Measurements from ENCODE around the gene YBX1. TPM values are rescaled to one million over a fixed set of nuclear protein-coding genes. Genes with fewer than 3 reads are reported as not detected.

The YBX1 gene
- total RNA-seq, 1 experiment from 2014 or later = 1,259 TPM

GRCh38 chr1:42734201-42735035 is 52.2 kb downstream of the YBX1 start:
- TF ChIP-seq CTCF (conservative IDR thresholded peaks at IDR 0.05; ENCODE audit: low read depth, low read length) (no peak), EZH2 (IDR thresholded peaks at IDR 0.05; ENCODE audit: low read length, unreplicated experiment) (no peak), EZH2phosphoT487 (IDR thresholded peaks at IDR 0.05; ENCODE audit: borderline replicate concordance, low read length) (no peak)
- Histone ChIP-seq H2AFZ (ENCODE audit: low read length) (no peak overlapping the region), H3K9me2 (replicated peaks; ENCODE audit: low read length) (no peaks in the 10 kb centered on the region), H3F3A (ENCODE audit: low read length, unreplicated experiment) (no peaks in the 10 kb centered on the region), H3K4me3 (ENCODE audit: low read length) (no peak overlapping the region), H3K27ac (ENCODE audit: low read length) (no peak overlapping the region), H3K79me2 (ENCODE audit: low read length) (no peaks in the 10 kb centered on the region), H3K4me1 (ENCODE audit: insufficient read depth, low read length) (no peaks in the 10 kb centered on the region), H3K27me3 (ENCODE audit: low read length) (no peaks in the 10 kb centered on the region), H4K20me1 (ENCODE audit: low read length) (no peaks in the 10 kb centered on the region), H3K36me3 (ENCODE audit: low read depth, low read length) (no peaks in the 10 kb centered on the region), H3K9me3 (ENCODE audit: low read length) (no peaks in the 10 kb centered on the region), H3K4me2 (ENCODE audit: low read length) (no peak overlapping the region), H3K9ac (ENCODE audit: low read length) (no peak overlapping the region)
- no peak for DNase-seq
- intact Hi-C loops (cut with micrococcal nuclease) = no loop called here
- CTCF ChIA-PET = no interaction called here
- BruUV-seq (replicated peaks) = no TSS peak
- POLR2A ChIA-PET (ENCODE audit: unreplicated experiment) = interaction anchor here (0.6 kb wide), 1 partner anchor 52 kb away, joined by 4 read pairs; no protein-coding TSS in a partner anchor
- ATAC-seq = no peak

DNA sequence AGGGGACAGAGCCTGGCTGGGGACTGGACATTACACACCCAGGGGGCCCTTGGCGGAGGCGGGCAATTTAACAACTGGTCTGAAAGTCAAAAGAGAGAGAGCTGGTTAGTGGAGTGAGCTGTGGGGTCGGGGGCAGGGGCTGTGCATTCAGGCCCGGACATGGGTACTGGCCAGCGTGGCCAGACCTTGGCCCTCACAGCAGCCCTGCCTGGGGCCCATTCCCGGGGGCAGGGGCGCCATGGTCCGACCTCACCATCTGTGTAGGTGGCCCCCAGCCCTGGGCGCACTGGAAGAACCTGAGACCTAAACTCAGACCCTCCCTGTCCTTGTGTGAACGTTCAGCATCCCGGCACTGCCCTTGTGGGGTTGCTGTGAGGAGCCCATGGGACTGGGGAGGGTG is 52.8 kb downstream of the YBX1 start:
- Histone ChIP-seq H3K9me3 (ENCODE audit: low read length) (no peaks in the 10 kb centered on the region), H3K27me3 (ENCODE audit: low read length) (no peaks in the 10 kb centered on the region), H3K9me2 (replicated peaks; ENCODE audit: low read length) (no peaks in the 10 kb centered on the region), H3K27ac (ENCODE audit: low read length) (no peak overlapping the region), H3K79me2 (ENCODE audit: low read length) (no peaks in the 10 kb centered on the region), H3F3A (ENCODE audit: low read length, unreplicated experiment) (no peaks in the 10 kb centered on the region), H3K4me3 (ENCODE audit: low read length) (no peak overlapping the region), H2AFZ (ENCODE audit: low read length) (no peak overlapping the region), H4K20me1 (ENCODE audit: low read length) (no peaks in the 10 kb centered on the region), H3K4me2 (ENCODE audit: low read length) (no peak overlapping the region), H3K9ac (ENCODE audit: low read length) (no peak overlapping the region), H3K4me1 (ENCODE audit: insufficient read depth, low read length) (no peaks in the 10 kb centered on the region), H3K36me3 (ENCODE audit: low read depth, low read length) (no peaks in the 10 kb centered on the region)
- no peak for DNase-seq
- intact Hi-C loops (cut with micrococcal nuclease) = no loop called here
- ChIA-PET CTCF (no interaction called here), POLR2A (ENCODE audit: unreplicated experiment) (no interaction called here)
- ATAC-seq = no peak
- no TSS peak for BruUV-seq (replicated peaks)
- no peak for TF ChIP-seq EZH2phosphoT487 (IDR thresholded peaks at IDR 0.05; ENCODE audit: borderline replicate concordance, low read length)
- no peak for TF ChIP-seq EZH2 (IDR thresholded peaks at IDR 0.05; ENCODE audit: low read length, unreplicated experiment)
- TF ChIP-seq CTCF (conservative IDR thresholded peaks at IDR 0.05; ENCODE audit: low read depth, low read length) = no peak

GRCh38 chr1:42735477-42736105 is 53.4 kb downstream of the YBX1 start:
- CTCF ChIA-PET = no interaction called here
- H3K9me3 ChIP-seq (ENCODE audit: low read length) = no peaks in the 10 kb centered on the region
- TF ChIP-seq CTCF (conservative IDR thresholded peaks at IDR 0.05; ENCODE audit: low read depth, low read length) = no peak
- no peak for TF ChIP-seq EZH2 (IDR thresholded peaks at IDR 0.05; ENCODE audit: low read length, unreplicated experiment)
- TF ChIP-seq EZH2phosphoT487 (IDR thresholded peaks at IDR 0.05; ENCODE audit: borderline replicate concordance, low read length) = no peak
- intact Hi-C loops (cut with micrococcal nuclease) = no loop called here
- H2AFZ ChIP-seq (ENCODE audit: low read length) = no peak overlapping the region
- H3K4me3 ChIP-seq (ENCODE audit: low read length) = no peak overlapping the region
- no peaks in the 10 kb centered on the region for H3K27me3 ChIP-seq (ENCODE audit: low read length)
- H3K4me2 ChIP-seq (ENCODE audit: low read length) = no peak overlapping the region
- no peaks in the 10 kb centered on the region for H4K20me1 ChIP-seq (ENCODE audit: low read length)
- DNase-seq (no peak), ATAC-seq (no peak)
- no peak overlapping the region for H3K9ac ChIP-seq (ENCODE audit: low read length)
- H3F3A ChIP-seq (ENCODE audit: low read length, unreplicated experiment) = no peaks in the 10 kb centered on the region
- H3K4me1 ChIP-seq (ENCODE audit: insufficient read depth, low read length) = no peaks in the 10 kb centered on the region
- no peak overlapping the region for H3K27ac ChIP-seq (ENCODE audit: low read length)
- BruUV-seq (replicated peaks) = no TSS peak
- POLR2A ChIA-PET (ENCODE audit: unreplicated experiment) = no interaction called here
- no peaks in the 10 kb centered on the region for H3K79me2 ChIP-seq (ENCODE audit: low read length)
- H3K9me2 ChIP-seq (replicated peaks; ENCODE audit: low read length) = no peaks in the 10 kb centered on the region
- no peaks in the 10 kb centered on the region for H3K36me3 ChIP-seq (ENCODE audit: low read depth, low read length)
